ENCODE results near the gene TECPR2.

GRCh38 chr14:102363182-102363943 lies 622 bp downstream of the TECPR2 start:
- TF ChIP-seq, protein P1, sequence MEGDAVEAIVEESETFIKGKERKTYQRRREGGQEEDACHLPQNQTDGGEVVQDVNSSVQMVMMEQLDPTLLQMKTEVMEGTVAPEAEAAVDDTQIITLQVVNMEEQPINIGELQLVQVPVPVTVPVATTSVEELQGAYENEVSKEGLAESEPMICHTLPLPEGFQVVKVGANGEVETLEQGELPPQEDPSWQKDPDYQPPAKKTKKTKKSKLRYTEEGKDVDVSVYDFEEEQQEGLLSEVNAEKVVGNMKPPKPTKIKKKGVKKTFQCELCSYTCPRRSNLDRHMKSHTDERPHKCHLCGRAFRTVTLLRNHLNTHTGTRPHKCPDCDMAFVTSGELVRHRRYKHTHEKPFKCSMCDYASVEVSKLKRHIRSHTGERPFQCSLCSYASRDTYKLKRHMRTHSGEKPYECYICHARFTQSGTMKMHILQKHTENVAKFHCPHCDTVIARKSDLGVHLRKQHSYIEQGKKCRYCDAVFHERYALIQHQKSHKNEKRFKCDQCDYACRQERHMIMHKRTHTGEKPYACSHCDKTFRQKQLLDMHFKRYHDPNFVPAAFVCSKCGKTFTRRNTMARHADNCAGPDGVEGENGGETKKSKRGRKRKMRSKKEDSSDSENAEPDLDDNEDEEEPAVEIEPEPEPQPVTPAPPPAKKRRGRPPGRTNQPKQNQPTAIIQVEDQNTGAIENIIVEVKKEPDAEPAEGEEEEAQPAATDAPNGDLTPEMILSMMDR (conservative IDR thresholded peaks at IDR 0.05) = no peak
- TF ChIP-seq EZH2 (IDR thresholded peaks at IDR 0.05; ENCODE audit: low read depth) = no peak

All from PC-9 (cell line).